ENCODE measurements around the gene GDPGP1.
A peak's percentile ranks its signal among the peaks of the same experiment; 100 is the strongest.

Gene GDPGP1

DNA sequence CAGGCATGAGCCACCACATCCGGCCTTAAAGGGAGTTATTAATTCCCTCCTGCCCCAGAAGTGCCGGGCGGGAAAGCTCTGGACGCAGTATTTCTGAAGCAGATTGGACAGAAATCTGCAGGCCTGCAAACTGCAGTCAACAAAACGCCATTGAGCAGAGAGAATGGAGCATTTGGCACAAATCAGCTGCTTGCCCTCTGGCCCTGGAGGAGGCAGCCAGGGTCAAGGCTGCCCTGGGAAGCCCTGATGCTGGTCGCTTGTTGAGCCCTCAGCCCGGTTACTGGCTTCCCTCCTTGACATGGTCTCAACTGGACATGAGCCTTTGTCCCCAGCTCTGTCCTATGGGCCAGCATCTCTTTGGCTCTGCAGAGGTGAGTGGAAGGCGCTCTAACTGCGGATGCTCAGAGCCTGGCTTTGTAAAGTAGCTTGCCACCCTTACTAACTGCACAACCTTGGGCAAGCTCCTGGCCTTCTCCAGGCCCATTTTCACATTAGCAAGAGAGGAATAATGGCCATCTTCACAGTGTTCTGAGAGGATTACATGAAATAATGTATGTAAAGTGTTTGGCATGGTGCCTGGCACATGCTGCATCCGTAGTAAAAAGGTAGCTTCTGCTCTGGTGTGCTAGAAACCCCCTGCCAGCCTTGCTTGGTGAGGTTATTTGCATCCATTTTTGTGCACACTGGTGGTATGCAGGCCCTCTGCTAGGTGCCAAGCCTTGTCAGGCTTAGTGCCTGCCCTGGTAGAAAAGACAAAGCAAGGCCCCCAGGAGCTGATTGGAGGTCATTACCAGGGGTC is 28.8 kb upstream of the GDPGP1 start:
- no peak for DNase-seq (ENCODE audit: low read depth)

DNA sequence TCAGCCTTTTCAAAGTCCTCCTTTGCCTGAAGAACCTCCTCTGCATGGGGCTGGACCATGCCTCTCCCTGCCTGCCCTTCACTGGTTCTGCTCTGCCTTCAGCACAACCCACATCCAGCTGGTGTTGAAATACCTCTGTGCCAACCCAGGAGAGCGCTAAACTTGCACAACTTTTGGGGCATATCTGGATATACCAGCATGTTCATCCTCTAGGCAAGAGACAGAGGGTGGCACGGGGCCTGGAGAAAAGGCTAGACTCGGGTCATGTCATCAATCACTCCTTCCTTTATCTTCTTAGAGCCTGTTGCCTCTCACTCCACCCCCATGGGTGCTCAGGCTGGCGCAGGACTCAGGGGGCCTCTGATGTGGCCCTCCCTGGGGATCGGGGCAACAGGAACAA is 28.1 kb upstream of the GDPGP1 start:
- DNase-seq (ENCODE audit: low read depth), result no peak

DNA sequence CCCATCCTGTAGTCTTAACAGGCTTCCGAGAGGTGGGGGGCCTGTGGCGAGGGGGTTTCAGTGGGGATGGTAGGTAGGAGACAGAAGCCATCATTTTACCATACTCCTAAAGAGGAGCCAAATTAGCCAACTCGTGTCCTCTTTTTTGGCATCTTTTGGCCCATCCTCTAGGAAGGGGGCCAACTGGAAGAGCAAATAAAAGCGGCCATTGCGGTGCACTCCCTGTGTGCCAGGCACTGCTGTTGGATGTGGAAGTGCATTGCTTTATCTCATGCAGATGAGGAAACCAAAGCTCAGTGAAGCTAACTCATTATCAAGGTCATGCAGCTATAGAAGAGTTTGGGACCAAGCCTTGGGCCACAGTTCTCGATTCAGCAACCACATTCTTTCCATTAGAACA is 26.8 kb upstream of the GDPGP1 start:
- DNase-seq (ENCODE audit: low read depth), result no peak

DNA sequence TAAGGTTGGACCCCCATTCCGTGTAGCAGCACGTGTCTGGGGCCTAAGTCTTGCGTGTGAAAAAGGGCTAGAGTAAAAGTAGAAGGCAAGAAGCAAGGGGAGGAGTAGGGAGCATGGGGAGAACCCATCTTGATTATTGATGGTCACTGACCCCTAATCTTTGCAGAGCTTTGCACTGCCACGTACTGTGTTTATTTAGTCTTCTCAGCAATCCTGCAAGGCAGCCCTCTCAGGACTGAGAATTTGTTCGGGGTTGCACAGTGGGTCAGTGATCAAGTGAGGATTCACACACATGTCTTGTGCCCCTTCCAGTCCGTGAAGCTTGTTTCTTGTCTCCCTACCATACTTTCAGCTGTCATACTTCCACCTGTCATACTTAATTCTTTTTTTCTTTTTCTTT is 25.7 kb upstream of the GDPGP1 start:
- DNase-seq (ENCODE audit: low read depth), result no peak

DNA sequence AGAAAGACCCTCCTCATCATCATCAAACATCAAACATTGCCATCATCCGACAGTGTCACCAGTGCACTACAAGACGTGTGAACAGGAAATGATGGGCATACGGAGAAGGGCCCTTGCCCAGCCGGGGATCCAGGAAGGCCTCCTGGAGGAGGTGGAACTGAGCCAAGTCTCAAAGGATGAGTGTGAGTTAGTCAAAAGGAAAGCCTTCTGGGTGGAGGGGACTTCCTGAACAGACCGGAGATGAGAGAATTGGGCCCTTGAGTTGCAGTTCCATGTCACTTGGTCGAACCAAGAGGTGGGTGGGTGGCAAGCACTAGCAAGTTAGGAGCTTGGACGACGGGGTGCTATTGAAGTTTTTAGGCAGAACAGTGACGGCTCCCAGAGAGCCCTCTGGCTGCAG is 24.4 kb upstream of the GDPGP1 start:
- no peak for DNase-seq (ENCODE audit: low read depth)

DNA sequence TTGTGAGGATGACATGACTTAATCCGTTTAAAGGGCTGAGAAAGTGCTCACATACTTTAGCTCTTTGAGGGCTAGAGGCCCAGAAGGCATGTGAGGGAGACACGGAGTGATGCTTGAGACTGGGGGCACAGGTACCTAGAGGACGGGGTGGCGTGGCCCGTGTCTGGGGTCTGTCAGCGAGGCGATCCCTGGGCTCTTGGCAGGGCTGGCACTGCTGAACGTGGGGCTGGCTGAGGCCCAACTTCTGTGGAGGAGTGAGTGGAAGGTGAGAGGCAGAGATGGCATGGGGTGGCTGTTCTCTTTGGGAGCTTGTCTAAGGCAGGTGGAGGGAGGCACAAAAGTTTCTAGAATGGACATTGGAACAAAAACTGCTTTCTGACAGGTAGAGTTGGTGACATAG is 23.4 kb upstream of the GDPGP1 start:
- DNase-seq (ENCODE audit: low read depth), result no peak

DNA sequence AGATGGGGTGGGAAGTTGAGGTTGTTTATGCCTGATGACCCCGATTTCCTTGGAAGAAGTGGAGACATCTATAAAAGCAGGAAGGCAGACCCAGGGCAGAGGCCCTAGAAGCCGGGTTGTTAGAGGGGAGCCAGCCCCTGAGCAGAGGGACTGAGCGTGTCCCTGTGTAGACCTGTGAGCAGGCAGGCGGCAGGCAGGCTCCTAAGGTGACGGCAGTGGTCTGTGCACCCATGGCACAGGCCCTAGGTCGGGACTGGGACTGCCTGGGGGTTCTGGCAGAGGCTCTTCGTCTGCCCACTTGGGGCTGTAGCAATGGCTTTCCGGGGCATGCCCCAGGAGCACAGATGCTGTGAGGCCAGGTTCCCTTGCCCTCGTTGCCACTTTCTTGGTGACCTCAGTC is 23.0 kb upstream of the GDPGP1 start:
- no peak for DNase-seq (ENCODE audit: low read depth)

DNA sequence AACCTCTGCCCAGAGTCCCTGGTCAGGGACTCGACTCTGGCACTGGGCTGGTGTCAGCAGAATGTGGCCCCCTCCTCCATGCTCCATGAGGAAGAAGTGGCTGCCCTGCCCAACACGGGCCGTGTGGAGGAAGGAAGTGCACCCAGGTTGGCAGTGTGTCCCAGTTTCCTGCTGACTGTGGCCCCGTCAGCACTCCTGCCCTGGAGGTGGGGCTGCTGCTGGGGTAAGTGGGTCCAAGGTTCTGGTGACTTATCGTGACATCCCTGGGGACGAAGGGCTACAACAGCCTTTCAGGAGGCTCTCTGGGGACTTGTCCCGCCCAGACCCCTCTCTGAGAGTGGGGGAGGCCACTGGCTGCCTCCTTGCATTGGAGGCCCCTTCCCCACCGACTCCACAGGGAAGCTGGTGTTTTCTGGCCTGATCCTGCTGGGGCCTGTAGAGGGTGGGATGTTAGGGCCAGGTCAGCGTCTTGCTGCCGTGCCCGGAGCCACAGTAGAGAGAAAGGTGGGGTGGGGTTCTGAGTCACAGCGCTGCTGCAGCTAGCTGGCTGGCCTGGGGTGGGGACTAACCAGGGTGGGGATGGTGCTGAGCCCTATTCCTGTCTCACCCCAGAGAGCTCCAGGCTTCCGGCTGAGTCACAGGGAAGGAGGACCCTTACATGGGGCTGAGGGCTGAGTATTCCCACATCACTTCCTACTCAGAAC is 22.4 kb upstream of the GDPGP1 start:
- DNase-seq (ENCODE audit: low read depth), result no peak

DNA sequence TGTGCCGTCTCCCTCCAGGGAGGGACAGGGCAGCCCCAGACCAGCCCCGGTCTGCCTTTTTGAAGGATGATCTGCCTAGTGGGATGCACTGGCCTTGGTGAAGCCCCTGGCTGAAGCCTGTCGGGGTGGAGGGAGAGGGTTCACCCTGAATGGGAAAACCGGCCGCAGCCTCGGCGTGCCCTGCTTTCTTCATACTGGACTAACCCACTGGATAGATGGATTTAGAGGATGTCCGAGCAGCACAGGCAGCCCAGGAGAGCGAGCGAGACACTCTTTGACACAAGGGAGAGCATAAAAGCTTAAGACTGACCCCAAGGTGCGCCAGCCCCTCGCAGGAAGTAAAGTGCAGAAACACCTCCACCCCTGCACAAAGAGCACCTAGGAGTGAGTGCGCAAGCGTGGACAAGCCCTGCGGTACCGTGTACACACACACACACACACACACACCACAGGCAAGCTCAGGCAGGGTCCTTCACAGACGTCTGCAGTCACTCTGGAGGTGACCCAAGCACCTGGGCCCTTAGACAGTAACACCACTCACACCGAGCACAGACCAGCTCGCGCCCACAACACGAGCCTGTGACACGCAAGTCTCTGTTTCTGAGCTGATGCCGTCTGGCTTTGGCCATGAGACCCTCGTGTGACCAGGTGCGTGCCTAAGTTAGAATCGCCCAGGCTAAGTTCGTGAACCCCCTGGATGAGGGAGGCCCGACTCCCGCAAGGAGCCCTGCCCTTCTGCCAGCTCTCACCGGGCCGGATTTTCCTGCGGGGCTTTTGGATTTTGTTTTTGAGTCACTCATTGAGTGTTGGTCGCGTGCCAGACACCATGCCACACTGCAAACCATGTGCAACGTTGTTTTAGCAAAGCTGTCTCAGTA is 21.5 kb upstream of the GDPGP1 start:
- DNase-seq (ENCODE audit: low read depth), result no peak

DNA sequence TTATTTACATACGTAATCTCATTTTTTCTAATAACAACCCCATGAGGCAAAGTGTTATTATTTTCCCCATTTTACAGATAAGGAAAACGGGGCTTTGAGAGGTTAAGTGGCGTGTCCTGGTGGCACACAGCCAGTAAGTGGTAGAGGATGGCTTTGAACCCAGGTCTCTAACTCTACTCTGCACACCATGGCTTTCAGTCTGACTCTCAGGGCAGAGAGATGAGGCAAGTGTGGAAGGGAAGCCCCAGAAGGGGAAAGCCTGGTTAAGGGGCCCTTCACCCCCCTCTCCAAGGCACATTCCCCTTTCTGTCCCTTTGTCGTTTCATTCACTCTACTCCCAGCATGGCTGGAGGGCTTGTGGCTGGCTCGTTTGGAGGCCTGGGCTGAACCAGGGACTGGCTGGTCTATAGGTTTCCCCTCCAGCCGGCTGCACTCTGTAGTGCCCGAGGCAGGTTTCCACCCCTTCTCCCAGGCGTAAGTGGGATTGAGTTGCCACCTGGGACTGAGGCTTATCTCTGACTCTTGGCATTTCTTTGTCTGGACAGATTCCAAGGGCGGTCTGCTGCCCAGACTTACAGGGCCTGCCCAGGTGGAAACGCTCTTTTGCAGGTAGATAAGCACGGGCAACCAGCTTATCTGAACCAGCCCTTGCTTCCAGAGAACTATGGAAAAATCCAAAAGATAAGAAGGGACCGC is 20.7 kb upstream of the GDPGP1 start:
- no peak for DNase-seq (ENCODE audit: low read depth)

DNA sequence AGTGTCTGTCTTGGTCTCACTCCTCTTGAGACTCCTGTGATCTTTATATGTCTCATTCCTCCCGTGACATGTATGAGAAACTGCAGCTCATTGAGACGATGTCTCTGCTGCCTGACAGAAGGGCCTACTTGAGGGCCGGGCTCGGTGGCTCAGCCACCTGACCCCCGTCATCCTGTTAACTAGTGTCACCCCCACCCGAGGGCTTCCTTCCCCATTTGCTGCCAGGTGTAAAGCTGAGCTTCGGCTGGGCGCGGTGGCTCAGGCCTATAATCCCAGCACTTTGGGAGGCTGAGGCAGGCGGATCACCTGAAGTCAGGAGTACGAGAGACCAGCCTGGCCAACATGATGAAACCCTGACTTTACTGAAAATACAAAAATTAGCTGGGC is 20.2 kb upstream of the GDPGP1 start:
- no peak for DNase-seq (ENCODE audit: low read depth)

DNA sequence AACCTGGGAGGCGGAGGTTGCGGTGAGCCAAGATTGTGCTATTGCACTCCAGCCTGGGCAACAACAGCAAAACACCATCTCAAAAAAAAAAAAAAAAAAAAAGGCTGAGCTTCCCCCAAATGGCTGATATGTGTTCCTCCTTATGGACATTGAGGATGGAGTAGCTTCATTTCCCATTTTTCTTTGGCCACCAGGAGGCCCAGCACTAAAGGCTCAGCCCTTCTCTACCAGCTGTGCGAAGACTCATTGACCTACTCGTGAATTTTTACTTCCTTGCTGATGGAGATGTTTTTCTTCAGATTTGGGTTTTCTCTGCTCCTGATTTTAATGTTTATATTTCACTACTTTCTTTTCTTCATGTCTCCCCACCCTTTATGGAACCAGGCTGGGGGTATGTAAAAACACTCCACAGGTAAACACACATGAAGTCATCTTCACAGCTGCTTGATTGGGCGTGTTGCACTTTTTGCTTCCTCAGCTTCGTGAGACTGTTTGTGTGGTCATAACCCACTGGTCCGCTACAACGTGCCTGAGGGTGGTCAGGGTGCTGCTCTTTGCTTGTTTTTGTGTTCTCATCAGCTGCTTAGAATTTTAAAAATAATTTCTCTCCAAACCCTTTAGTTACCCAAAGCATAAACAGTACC is 19.3 kb upstream of the GDPGP1 start:
- DNase-seq (ENCODE audit: low read depth), result no peak

DNA sequence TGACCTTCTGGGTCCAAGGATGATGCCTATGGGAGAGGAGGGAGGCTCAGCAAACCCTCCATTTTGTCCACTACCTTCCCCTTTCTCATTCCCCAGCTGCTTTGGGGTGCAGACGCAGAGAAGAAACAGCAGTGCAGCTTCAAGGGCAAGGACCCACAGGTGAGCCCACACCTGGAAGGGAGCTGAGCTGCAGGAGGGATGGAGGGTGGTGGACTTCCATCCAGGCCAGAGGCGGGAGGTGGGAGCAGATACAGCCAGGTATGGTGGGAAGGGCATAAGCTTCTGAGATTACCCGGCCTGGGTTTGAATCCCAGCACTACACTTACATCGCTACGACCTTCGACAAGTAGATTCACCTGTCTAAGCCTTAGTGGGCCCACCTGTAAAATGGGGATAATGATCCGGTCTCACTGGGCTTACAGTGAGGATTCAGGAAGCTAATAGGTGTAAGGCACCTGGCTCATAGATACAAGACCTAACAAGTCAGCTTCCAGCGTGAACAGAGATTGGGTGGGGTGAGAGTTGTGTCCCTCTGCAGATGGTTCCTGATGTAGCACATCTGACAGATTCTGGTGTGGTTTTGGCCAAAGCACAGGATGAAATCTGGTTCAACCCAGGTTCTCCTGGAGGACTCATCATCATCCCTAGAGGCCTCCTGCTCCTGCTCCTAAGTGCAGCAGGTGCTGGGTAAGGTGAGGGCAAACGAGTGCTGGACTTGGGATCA is 16.2 kb upstream of the GDPGP1 start:
- DNase-seq (ENCODE audit: low read depth), result no peak

DNA sequence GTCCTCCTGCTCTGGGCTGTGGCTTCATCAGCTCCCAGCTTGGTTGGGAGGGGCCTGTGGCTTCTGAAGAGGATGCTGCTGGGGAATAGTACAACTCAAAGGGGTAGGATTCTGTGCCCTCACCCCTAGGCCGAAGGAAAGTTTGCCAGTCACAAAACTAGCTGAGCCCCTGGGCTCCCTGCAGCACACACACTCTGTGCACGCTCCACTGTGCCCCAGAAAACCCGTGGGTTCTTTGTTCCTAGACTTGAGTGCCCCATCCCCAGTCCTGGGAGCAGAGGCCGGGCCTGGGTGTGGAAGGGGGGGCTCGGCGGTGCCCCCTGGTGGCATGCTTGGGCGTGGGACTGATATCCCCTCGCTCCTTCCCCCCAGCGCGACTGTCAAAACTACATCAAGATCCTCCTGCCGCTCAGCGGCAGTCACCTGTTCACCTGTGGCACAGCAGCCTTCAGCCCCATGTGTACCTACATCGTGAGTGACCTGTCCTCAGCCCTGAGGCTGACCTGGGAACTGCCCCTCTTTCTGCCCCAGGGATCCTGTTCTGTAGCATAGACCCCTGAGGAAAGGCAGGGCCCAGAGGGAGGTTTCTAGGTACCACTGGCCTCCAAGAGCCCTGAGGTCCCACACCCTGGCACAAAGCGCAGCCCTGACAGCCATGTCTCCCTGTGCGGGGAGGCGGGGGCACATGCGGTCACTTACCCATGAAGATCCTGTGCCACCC is 14.4 kb upstream of the GDPGP1 start:
- peak; percentile 29 for DNase-seq (ENCODE audit: low read depth)

DNA sequence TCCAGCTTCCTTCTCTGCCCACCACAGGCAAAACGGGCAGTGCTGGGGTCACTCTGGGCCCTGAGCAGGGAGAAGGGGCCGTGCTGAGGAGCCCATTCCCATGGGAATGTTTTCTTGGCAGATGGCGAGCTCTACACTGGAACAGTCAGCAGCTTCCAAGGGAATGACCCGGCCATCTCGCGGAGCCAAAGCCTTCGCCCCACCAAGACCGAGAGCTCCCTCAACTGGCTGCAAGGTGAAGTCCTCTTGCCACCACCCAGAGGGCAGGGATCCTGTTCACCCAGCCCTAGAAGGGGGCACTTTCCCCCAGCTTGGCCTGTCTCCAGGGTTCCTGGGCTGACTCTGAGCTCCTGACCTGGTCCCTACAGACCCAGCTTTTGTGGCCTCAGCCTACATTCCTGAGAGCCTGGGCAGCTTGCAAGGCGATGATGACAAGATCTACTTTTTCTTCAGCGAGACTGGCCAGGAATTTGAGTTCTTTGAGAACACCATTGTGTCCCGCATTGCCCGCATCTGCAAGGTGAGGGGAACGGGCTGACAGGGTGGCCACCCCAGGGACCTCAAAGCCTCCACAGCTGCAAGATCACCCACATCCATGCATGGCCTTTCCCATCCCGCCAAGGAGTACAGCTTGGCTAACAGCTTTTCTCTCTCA is 12.6 kb upstream of the GDPGP1 start:
- DNase-seq (ENCODE audit: low read depth), result no peak

DNA sequence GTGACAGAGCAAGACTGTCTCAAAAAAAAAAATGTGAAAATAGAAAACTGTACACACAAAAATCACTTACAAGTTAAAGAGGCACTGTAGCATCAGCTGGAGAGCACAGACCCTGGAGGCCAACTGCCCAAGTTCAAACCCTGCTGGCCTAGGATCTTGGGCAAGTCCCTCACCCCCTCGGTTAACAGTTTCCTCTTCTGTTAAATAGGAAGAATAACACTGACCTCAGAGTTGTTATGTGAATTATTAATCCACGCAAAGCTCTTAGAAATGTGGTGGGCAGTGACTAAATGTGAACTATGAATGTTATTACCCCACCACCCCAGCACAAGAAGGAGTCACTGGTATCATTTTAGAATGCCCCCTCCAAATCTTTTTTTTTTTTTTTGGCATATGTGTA is 11.5 kb upstream of the GDPGP1 start:
- no peak for DNase-seq (ENCODE audit: low read depth)

DNA sequence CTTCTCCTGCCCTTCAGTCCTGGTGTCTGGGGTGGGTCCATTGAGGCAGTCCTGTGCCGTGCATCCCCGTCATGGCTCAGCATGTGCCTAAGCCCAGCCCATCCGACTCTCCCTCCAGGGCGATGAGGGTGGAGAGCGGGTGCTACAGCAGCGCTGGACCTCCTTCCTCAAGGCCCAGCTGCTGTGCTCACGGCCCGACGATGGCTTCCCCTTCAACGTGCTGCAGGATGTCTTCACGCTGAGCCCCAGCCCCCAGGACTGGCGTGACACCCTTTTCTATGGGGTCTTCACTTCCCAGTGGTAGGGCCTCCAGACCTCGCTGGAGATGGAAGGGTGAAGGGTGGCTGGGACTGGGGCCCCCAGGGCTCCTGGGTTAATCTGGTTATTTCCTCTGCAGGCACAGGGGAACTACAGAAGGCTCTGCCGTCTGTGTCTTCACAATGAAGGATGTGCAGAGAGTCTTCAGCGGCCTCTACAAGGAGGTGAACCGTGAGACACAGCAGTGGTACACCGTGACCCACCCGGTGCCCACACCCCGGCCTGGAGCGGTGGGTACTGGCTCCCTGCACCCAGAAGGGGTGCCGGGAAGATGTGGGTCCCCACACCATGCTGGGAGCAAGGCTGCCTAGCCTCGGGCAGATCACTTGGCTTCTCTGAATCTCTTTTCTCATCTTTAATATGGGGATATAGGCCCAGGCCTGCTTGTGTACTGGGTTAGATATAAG is 10.4 kb upstream of the GDPGP1 start:
- no peak for DNase-seq (ENCODE audit: low read depth)

DNA sequence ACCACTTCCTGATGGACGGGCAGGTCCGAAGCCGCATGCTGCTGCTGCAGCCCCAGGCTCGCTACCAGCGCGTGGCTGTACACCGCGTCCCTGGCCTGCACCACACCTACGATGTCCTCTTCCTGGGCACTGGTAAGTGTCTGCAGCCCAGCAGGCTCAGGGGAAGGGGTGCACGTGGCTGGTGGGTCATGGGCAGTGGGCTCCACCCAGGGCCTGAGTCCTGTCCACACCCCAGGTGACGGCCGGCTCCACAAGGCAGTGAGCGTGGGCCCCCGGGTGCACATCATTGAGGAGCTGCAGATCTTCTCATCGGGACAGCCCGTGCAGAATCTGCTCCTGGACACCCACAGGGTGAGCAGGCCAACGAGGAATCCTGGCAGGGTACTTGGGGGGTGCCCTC is 9.0 kb upstream of the GDPGP1 start:
- no peak for DNase-seq (ENCODE audit: low read depth)

All from stimulated activated CD8-positive, alpha-beta memory T cell treated with anti-CD3 and anti-CD28 coated beads, Interleukin-12 subunit alpha, Interleukin-12 subunit beta, amount 100 ng/mL, for 1 hour (primary cell).